ENCODE results near the gene NOG.

Gene NOG

DNA sequence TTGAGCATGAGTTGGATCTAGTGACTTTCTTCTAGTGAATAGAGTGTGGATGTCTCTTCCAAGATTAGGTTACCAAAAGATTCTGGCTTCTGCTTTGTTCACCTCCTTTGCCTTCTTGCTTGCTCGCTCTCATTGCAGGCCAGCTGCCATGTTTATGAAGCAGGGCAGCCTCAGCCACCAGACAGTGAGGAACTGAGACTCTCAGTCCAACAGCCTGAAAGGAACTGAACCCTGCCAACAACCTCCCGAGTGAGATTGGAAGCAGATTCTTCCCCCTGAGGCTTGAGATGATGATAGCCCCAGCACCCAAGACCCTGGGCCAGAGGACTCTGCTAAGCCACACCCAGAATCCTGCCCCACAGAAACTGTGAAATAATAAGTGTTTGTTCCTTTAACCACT lies 48.4 kb downstream of the NOG start:
- no peak overlapping the region for H3K4me3 ChIP-seq (ENCODE audit: low read depth, low read length)
- TF ChIP-seq MYC (IDR thresholded peaks at IDR 0.05; ENCODE audit: low read depth, low read length) (no peak), MAX (IDR thresholded peaks at IDR 0.05; ENCODE audit: low read depth, low read length) (no peak), POLR2A (IDR thresholded peaks at IDR 0.05; ENCODE audit: extremely low read depth, insufficient read length) (no peak)
- no peak for DNase-seq (ENCODE audit: low read depth)

DNA sequence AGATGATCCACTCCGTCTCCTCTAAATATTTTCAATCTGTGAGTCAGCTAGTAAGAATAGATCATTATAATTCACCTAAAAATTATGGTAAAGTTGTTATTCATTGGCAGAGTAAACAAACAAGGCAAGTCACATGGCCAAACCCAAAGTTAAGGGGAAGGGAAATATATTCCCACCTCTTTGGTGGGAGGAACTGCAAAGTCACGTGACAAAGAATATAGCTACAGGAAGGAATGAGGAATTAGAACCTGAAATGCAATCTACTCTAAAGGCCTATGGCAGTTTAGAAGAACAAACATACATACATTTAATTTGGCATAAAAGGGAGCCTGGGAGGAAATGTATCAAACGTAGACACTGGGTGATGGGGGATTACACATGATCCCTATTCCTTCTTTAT lies 48.9 kb downstream of the NOG start:
- TF ChIP-seq MAX (IDR thresholded peaks at IDR 0.05; ENCODE audit: low read depth, low read length) (no peak), POLR2A (IDR thresholded peaks at IDR 0.05; ENCODE audit: extremely low read depth, insufficient read length) (no peak), CTCF (IDR thresholded peaks at IDR 0.05; ENCODE audit: low read depth, low read length) (no peak), MYC (IDR thresholded peaks at IDR 0.05; ENCODE audit: low read depth, low read length) (no peak)
- DNase-seq (ENCODE audit: low read depth), result no peak
- no peak overlapping the region for H3K4me3 ChIP-seq (ENCODE audit: low read depth, low read length)

Measured in NB4 (cell line).